Stimulated activated memory B cell treated with anti-CD40 and anti-IgM and Interleukin-4, amounts not matched to agents 10 μg/mL and 1 μg/mL and 100 μg/mL, for 72 hours (primary cell): ENCODE measurements around the gene CEP295NL.
"Not testable (repeated sequence)": the region's sequence is repeated elsewhere in the genome, so short reads cannot be mapped to it uniquely, and the experiment has no call there.

Source experiments
- ATAC-seq: fragments of 150-1000 bp; cut with Tn5 transposase; 2 replicates; pipeline ENCODE4 v1.10.0; 2021
- H3K27ac Mint-ChIP-seq: one replicate; pipeline ENCODE4 v1.8.0; 2022; ENCODE audit warnings: mild to moderate bottlenecking, mixed read lengths
- H3K27me3 Mint-ChIP-seq: one replicate; pipeline ENCODE4 v1.8.0; 2022; ENCODE audit warnings: mixed read lengths
- H3K36me3 Mint-ChIP-seq: one replicate; pipeline ENCODE4 v1.8.0; 2022; ENCODE audit warnings: mixed read lengths
- H3K4me1 Mint-ChIP-seq: one replicate; pipeline ENCODE4 v1.8.0; 2022; ENCODE audit warnings: mixed read lengths
- H3K4me3 Mint-ChIP-seq: one replicate; pipeline ENCODE4 v1.8.0; 2022; ENCODE audit warnings: mild to moderate bottlenecking, moderate library complexity, mixed read lengths
- H3K9me3 Mint-ChIP-seq: one replicate; pipeline ENCODE4 v1.8.0; 2022; ENCODE audit warnings: mixed read lengths

The CEP295NL gene

GRCh38 chr17:78890096-78890495, 12.9 kb downstream of the CEP295NL start:
- Mint-ChIP-seq H3K27ac (peak overlapping the region; percentile 36), H3K4me3 (peak overlapping the region; percentile 64), H3K4me1 (peaks cover 56% of the 10 kb centered on the region)
- H3K36me3 Mint-ChIP-seq, H3K9me3 Mint-ChIP-seq, ATAC-seq, H3K27me3 Mint-ChIP-seq: not testable (repeated sequence)

- Mint-ChIP-seq H3K27ac (peak overlapping the region; percentile 36), H3K4me1 (peaks cover 56% of the 10 kb centered on the region), H3K9me3 (no peaks in the 10 kb centered on the region), H3K27me3 (no peaks in the 10 kb centered on the region), H3K4me3 (peak overlapping the region; percentile 73), H3K36me3 (no peaks in the 10 kb centered on the region)
- peak; percentile 89 for ATAC-seq
These were observed 13.5 kb downstream of the CEP295NL start for GRCh38 chr17:78889531-78889930.

GRCh38 chr17:78888941-78889518, 14.0 kb downstream of the CEP295NL start:
- peak overlapping the region; percentile 36 for H3K27ac Mint-ChIP-seq
- H3K4me3 Mint-ChIP-seq = peak overlapping the region; percentile 73
- H3K9me3 Mint-ChIP-seq = no peaks in the 10 kb centered on the region
- no peaks in the 10 kb centered on the region for H3K36me3 Mint-ChIP-seq
- H3K27me3 Mint-ChIP-seq = no peaks in the 10 kb centered on the region
- peaks cover 56% of the 10 kb centered on the region for H3K4me1 Mint-ChIP-seq
- peak; percentile 61 for ATAC-seq

GRCh38 chr17:78886954-78887353, 16.0 kb downstream of the CEP295NL start:
- H3K4me1 Mint-ChIP-seq = peaks cover 54% of the 10 kb centered on the region
- H3K27ac Mint-ChIP-seq = peak overlapping the region; percentile 44

GRCh38 chr17:78885956-78886355, 17.0 kb downstream of the CEP295NL start:
- Mint-ChIP-seq H3K4me3 (no peak overlapping the region), H3K36me3 (no peaks in the 10 kb centered on the region), H3K27me3 (peaks cover 15% of the 10 kb centered on the region), H3K4me1 (peaks cover 44% of the 10 kb centered on the region), H3K9me3 (no peaks in the 10 kb centered on the region), H3K27ac (peak overlapping the region; percentile 44)
- no peak for ATAC-seq

More at GRCh38 chr17:78886954-78887353, 16.0 kb downstream of the CEP295NL start:
- no peaks in the 10 kb centered on the region for H3K9me3 Mint-ChIP-seq
- no peak overlapping the region for H3K4me3 Mint-ChIP-seq
- ATAC-seq = no peak
- peaks cover 15% of the 10 kb centered on the region for H3K27me3 Mint-ChIP-seq
- H3K36me3 Mint-ChIP-seq = no peaks in the 10 kb centered on the region

GRCh38 chr17:78884876-78885667, 17.9 kb downstream of the CEP295NL start:
- no peaks in the 10 kb centered on the region for H3K36me3 Mint-ChIP-seq
- peaks cover 38% of the 10 kb centered on the region for H3K4me1 Mint-ChIP-seq
- no peak overlapping the region for H3K4me3 Mint-ChIP-seq
- H3K9me3 Mint-ChIP-seq = no peaks in the 10 kb centered on the region
- no peak for ATAC-seq
- H3K27me3 Mint-ChIP-seq = peaks cover 20% of the 10 kb centered on the region
- no peak overlapping the region for H3K27ac Mint-ChIP-seq

GRCh38 chr17:78884148-78884825, 18.7 kb downstream of the CEP295NL start:
- Mint-ChIP-seq H3K4me1 (peaks cover 38% of the 10 kb centered on the region), H3K27me3 (peaks cover 26% of the 10 kb centered on the region), H3K4me3 (no peak overlapping the region), H3K27ac (no peak overlapping the region), H3K36me3 (no peaks in the 10 kb centered on the region), H3K9me3 (no peaks in the 10 kb centered on the region)
- ATAC-seq = no peak

GRCh38 chr17:78883533-78884131, 19.4 kb downstream of the CEP295NL start:
- H3K4me3 Mint-ChIP-seq = no peak overlapping the region
- H3K4me1 Mint-ChIP-seq = peaks cover 38% of the 10 kb centered on the region
- H3K36me3 Mint-ChIP-seq = no peaks in the 10 kb centered on the region
- H3K9me3 Mint-ChIP-seq = no peaks in the 10 kb centered on the region
- H3K27ac Mint-ChIP-seq = peak overlapping the region; percentile 77
- ATAC-seq = no peak
- H3K27me3 Mint-ChIP-seq = peaks cover 33% of the 10 kb centered on the region

GRCh38 chr17:78883089-78883532, 19.9 kb downstream of the CEP295NL start:
- H3K36me3 Mint-ChIP-seq = no peaks in the 10 kb centered on the region
- peak overlapping the region; percentile 77 for H3K27ac Mint-ChIP-seq
- H3K4me3 Mint-ChIP-seq = peak overlapping the region; percentile 50
- no peaks in the 10 kb centered on the region for H3K9me3 Mint-ChIP-seq
- H3K4me1 Mint-ChIP-seq = peaks cover 35% of the 10 kb centered on the region
- ATAC-seq = peak; percentile 49
- H3K27me3 Mint-ChIP-seq = peaks cover 38% of the 10 kb centered on the region

GRCh38 chr17:78882540-78883088, 20.4 kb downstream of the CEP295NL start:
- no peaks in the 10 kb centered on the region for H3K36me3 Mint-ChIP-seq
- H3K4me3 Mint-ChIP-seq = peak overlapping the region; percentile 50
- H3K9me3 Mint-ChIP-seq = no peaks in the 10 kb centered on the region
- ATAC-seq = no peak
- peaks cover 38% of the 10 kb centered on the region for H3K27me3 Mint-ChIP-seq
- H3K27ac Mint-ChIP-seq = peak overlapping the region; percentile 77
- peaks cover 35% of the 10 kb centered on the region for H3K4me1 Mint-ChIP-seq

GRCh38 chr17:78879635-78880186, 23.3 kb downstream of the CEP295NL start:
- Mint-ChIP-seq H3K27ac (peak overlapping the region; percentile 42), H3K4me3 (peak overlapping the region; percentile 49), H3K4me1 (peaks cover 47% of the 10 kb centered on the region), H3K27me3 (peaks cover 55% of the 10 kb centered on the region), H3K36me3 (no peaks in the 10 kb centered on the region), H3K9me3 (no peaks in the 10 kb centered on the region)
- ATAC-seq = no peak

- H3K4me1 Mint-ChIP-seq = peaks cover 51% of the 10 kb centered on the region
- H3K27ac Mint-ChIP-seq = peak overlapping the region; percentile 42
- no peak for ATAC-seq
- no peak overlapping the region for H3K4me3 Mint-ChIP-seq
- no peaks in the 10 kb centered on the region for H3K9me3 Mint-ChIP-seq
- no peaks in the 10 kb centered on the region for H3K36me3 Mint-ChIP-seq
- H3K27me3 Mint-ChIP-seq = peaks cover 60% of the 10 kb centered on the region
These were observed 24.0 kb downstream of the CEP295NL start for GRCh38 chr17:78878871-78879527.

GRCh38 chr17:78878261-78878660, 24.7 kb downstream of the CEP295NL start:
- ATAC-seq = no peak
- peaks cover 54% of the 10 kb centered on the region for H3K27me3 Mint-ChIP-seq
- H3K27ac Mint-ChIP-seq = no peak overlapping the region
- H3K4me1 Mint-ChIP-seq = peaks cover 43% of the 10 kb centered on the region
- no peaks in the 10 kb centered on the region for H3K36me3 Mint-ChIP-seq
- H3K9me3 Mint-ChIP-seq = no peaks in the 10 kb centered on the region
- no peak overlapping the region for H3K4me3 Mint-ChIP-seq

- Mint-ChIP-seq H3K27me3 (peaks cover 44% of the 10 kb centered on the region), H3K4me1 (peaks cover 33% of the 10 kb centered on the region), H3K27ac (peak overlapping the region; percentile 8)
- H3K9me3 Mint-ChIP-seq, H3K4me3 Mint-ChIP-seq, ATAC-seq, H3K36me3 Mint-ChIP-seq: not testable (repeated sequence)
These were observed 26.0 kb downstream of the CEP295NL start for GRCh38 chr17:78876954-78877517.
